Epithelial cell of alveolus of lung (primary cell): ENCODE measurements around the gene TNPO2. TPM values are rescaled to one million over a fixed set of nuclear protein-coding genes. Genes with fewer than 3 reads are reported as not detected.

Experiments
- total RNA-seq: library from RNA; depleted of rRNA; stranded (reverse); fragments of >200 nt; gene quantifications from 2 replicates; pipeline ENCODE4 v1.2.1, GENCODE V29; 2015

The TNPO2 gene
- 34.3 and 47.7 TPM in 2 replicates for total RNA-seq

DNA sequence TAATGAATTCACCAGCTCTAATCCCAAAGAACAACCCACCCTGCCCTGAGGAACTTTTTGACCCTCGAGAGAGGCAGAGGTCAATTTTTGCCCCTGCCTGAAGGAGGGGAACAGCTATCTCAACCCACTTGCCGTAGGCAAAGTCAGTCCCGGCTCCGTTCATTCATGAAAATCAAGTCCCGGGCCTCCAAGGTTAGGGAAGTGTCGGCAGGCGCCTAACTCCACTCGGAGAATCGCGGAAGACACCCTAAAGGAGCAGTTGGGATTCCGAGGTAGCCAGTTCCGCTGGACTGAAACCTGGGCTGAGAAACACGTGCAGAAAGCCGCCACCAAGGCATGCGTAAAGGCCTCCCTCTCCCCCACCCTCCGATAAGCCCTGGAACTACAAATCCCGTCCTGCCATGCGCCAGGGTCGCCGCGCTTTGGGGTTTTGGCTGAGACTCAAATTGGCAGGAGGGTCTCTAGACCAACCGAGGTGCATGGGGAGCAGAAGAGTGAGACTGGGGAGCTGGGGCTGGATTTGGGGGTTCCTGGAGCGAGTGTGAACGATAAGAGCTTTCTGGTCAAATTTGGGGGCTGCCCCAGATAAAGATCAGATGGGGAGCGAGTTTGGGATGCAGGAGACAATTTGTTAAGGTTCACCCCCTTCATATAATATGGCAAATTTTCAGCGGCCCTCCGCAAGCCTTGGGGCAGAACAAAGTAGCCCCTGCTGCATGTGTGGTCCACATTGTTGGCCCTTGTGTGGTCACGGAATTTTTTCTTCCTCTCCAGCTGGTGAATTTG lies at the start of gene TNPO2:
TNPO2 (minus strand) TSS at position 292 of the 786 bp plus-strand sequence. CDS start 2,955 bp downstream, outside the sequence.

DNA sequence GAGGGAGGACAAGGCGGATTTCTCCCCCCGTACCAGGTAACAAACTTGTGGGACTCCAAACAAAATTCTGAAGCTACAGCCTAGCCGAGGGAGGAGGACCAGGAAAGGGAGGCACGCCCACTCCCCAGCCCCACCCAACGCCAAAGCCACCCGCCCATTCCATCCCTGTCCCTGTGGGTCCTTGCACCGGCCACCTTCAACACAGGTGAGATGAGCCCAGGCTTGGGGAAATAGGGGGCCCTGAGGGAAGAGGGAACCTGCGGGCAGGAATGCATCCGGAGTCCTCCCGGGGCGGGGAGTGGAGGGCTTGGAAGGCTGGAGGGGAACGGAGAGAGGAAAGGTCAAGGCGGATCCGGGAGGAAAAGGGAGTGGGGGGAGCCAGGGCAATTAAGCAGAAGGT lies 27.9 kb upstream of the TNPO2 start, which contains the start of gene BEST2:
BEST2 (plus strand) TSS at position 157 of the 400 bp plus-strand sequence. CDS start 802 bp downstream, outside the sequence.

GRCh38 chr19:12736995-12737834 lies 13.5 kb upstream of the TNPO2 start, which contains the start of gene GET3:
TSS of gene GET3 (plus strand) at chr19:12737497. CDS start at chr19:12737506, 9 bp downstream.

DNA sequence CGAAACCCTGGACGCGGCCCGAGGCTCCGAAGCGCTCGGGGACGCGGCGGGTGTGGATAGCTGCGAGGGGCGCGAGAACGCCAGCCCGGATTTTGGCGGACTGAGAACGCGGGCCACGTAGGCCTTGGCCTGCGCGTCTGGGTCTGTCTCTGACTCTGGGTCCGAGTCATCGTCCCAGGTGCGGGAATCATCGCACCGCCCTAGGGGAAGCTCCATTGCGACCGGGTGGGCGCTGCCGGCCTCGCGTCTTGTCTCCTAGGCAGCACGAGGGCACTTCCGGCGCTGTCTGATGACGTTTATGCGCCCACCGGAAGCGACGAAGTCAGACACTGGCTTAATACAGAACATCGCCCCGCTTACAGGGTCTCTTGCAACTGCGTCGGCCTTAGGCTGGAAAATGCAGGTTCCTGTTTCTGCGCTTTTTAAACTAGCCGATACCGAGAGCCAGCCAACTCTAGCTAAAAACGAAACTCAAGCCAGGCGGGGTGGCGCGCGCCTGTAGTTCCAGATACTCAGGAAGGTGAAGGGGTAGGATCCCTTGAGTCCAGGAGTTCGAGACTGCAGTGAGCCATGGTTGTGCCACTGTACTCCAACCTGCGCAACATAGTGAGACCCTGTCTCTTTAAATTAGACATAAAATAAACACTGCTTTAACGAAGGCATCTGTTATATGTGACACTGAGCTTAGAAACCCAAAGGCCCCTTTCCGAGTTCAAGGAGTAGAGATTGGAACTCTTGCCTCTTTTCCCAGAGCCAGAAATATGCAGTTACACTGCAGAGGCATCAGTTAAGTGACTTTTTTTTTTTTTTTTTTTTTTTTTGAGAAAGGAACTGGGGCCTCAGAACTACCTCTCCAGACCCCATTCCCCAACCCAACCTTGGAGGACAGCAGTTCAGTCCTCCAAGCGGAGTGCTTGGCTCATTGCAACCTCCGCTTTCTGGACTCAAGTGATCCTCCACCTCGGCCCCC lies 27.1 kb downstream of the TNPO2 start, which contains the start of gene FBXW9:
FBXW9 (minus strand) TSS at position 266 of the 970 bp plus-strand sequence; CDS start at position 216, 50 bp downstream.

DNA sequence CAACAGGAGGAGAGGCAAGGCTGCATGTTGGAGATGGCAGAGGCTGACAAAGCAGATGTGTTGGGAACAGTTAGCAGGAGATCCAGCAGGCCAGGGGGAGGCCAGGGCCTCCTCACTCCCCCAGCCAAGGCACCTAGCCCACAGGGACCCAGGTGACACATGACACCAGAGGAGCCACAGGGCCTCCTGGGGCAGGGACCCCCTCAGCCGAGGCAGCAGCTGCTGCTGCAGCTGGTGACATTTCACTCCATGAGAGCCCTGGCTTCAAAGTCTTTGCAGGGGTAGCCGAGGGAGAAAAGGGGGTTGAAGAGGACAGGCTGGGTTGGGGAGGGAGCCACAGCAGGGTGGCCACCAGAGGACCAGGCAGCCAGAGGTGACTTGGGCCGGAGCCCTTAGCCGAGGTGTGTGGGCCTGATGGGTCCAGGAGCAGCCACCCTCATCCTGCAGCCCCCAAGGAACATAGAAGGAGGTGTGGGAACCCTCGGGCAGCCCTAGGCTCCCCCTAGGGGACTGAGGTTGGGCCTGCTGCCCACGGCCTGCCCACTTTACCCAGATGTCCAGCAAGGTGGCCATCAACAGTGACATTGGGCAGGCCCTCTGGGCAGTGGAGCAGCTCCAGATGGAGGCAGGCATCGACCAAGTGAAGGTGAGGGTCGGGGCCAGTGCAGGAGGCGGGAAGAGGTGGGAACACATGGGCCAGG lies 36.1 kb downstream of the TNPO2 start, which contains the start of gene GNG14:
GNG14 (plus strand) TSS at position 503 of the 701 bp plus-strand sequence; CDS start at position 554, 51 bp downstream.

DNA sequence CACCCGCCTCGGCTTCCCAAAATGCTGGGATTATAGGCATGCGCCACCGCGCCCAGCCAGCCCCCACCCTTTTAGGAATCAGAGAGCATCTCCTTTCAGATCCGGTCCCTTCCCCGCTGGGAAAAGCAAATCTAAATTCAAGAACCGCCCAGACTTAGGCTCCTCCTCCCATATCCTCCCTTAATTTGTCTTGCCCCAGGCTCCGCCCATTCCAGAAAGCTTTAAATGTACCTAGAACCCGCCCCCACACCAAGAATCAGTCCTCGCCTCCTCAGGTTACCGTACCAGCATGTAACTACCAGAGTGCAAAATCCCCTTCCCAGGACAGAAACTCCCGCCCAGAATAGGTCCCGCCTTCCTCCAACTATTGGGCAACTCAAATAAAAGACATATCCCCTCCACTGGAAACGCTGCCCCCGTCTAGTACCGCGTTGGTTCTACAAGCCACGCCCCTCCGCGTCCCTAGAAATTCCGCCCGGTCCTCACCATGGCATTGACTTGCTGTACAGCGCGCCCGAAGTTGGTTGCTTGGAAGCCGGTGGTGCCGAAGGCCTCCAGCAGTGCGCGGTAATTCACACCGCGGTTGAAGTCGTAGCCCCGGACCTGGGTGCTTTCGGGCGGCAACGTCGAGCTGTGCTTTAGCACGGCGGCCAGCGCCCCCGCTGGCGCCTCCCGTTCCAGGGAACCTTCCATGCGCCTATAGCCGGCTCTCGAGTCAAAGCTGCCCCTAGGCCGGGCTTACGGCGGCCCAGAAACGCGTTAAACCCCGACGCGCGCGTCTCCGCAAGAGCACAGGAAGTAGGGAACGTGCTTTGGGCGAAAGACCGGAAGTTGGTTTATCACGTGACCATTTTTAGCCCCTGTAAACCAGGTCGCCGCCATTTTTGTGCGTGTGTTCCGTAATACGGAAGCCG lies 42.4 kb downstream of the TNPO2 start, which contains the start of gene DHPS:
DHPS (minus strand) TSS at position 807 of the 914 bp plus-strand sequence; CDS start at position 693, 114 bp downstream.

GRCh38 chr19:12666265-12667048 lies 57.3 kb downstream of the TNPO2 start, which contains the start of the genes MAN2B1 and WDR83:
TSS of gene MAN2B1 (minus strand) at chr19:12666742. CDS start at chr19:12666701, 41 bp downstream.
TSS of gene WDR83 (plus strand) at chr19:12666807. CDS start at chr19:12669791, 2,984 bp downstream.

Other genes with a start within 250 kb of the TNPO2 start
- 0.91 and 2.0 TPM in 2 replicates for gene ZNF709, start 239.1 kb downstream of the TNPO2 start, total RNA-seq
- gene ZNF564, start 172.4 kb downstream of the TNPO2 start, total RNA-seq, result 3.0 and 3.4 TPM in 2 replicates
- gene ZNF490, start 113.1 kb downstream of the TNPO2 start, total RNA-seq, result 4.1 and 15.3 TPM in 2 replicates
- 6.5 and 15.3 TPM in 2 replicates for gene ZNF791, start 113.0 kb downstream of the TNPO2 start, total RNA-seq
- 44.5 and 81.8 TPM in 2 replicates for gene MAN2B1, start 57.2 kb downstream of the TNPO2 start, total RNA-seq
- gene WDR83, start 57.1 kb downstream of the TNPO2 start, total RNA-seq, result 8.0 and 12.1 TPM in 2 replicates
- 62.4 and 124 TPM in 2 replicates for gene DHPS, start 42.1 kb downstream of the TNPO2 start, total RNA-seq
- gene GNG14, start 35.9 kb downstream of the TNPO2 start, total RNA-seq, result not detected in 2 replicates
- 8.8 and 11.5 TPM in 2 replicates for gene FBXW9, start 27.3 kb downstream of the TNPO2 start, total RNA-seq
- 353 and 355 TPM in 2 replicates for gene TRIR, start 10.8 kb upstream of the TNPO2 start, total RNA-seq
- gene GET3, start 13.6 kb upstream of the TNPO2 start, total RNA-seq, result 61.8 and 80.8 TPM in 2 replicates
- 1.8 TPM in 1 of 2 replicates, not detected in the other for gene BEST2, start 27.9 kb upstream of the TNPO2 start, total RNA-seq
- 8.8 and 19.0 TPM in 2 replicates for gene HOOK2, start 51.6 kb upstream of the TNPO2 start, total RNA-seq
- 398 and 481 TPM in 2 replicates for gene JUNB, start 67.6 kb upstream of the TNPO2 start, total RNA-seq
- gene PRDX2, start 77.9 kb upstream of the TNPO2 start, total RNA-seq, result 454 and 460 TPM in 2 replicates
- gene THSD8, start 78.1 kb upstream of the TNPO2 start, total RNA-seq, result not detected in 2 replicates
- gene RNASEH2A, start 82.7 kb upstream of the TNPO2 start, total RNA-seq, result 13.5 and 45.0 TPM in 2 replicates
- gene RTBDN, start 110.6 kb upstream of the TNPO2 start, total RNA-seq, result not detected in 2 replicates
- gene MAST1, start 114.6 kb upstream of the TNPO2 start, total RNA-seq, result under 0.01 and 0.88 TPM in 2 replicates
- 26.4 and 55.3 TPM in 2 replicates for gene DNASE2, start 157.5 kb upstream of the TNPO2 start, total RNA-seq
- not detected in 2 replicates for gene KLF1, start 163.3 kb upstream of the TNPO2 start, total RNA-seq
- 22.6 and 40.1 TPM in 2 replicates for gene GCDH, start 167.2 kb upstream of the TNPO2 start, total RNA-seq
- 0.56 TPM in 1 of 2 replicates, not detected in the other for gene SYCE2, start 195.4 kb upstream of the TNPO2 start, total RNA-seq
- 60.8 and 78.4 TPM in 2 replicates for gene FARSA, start 209.8 kb upstream of the TNPO2 start, total RNA-seq
- 932 and 1,873 TPM in 2 replicates for gene CALR, start 214.7 kb upstream of the TNPO2 start, total RNA-seq
- gene RAD23A, start 221.9 kb upstream of the TNPO2 start, total RNA-seq, result 107 and 111 TPM in 2 replicates
- 54.9 and 63.6 TPM in 2 replicates for gene GADD45GIP1, start 233.3 kb upstream of the TNPO2 start, total RNA-seq
- not detected in 2 replicates for gene DAND5, start 245.6 kb upstream of the TNPO2 start, total RNA-seq